Activated CD4-positive, alpha-beta T cell treated with anti-CD3 and anti-CD28 coated beads for 36 hours (primary cell): Measurements from ENCODE around the gene CALU. TPM values are rescaled to one million over a fixed set of nuclear protein-coding genes. Genes with fewer than 3 reads are reported as not detected.

ENCODE experiments used
- ATAC-seq: fragments of 200-7000 bp; cut with Tn5 transposase; one replicate; pipeline ENCODE4 v1.10.0; 2021; ENCODE audit warnings: mild to moderate bottlenecking, moderate library complexity
- CTCF ChIA-PET: fragments of 350-600 bp; sonication (Branson Sonifier 250); formaldehyde crosslinking; loops from one replicate; lab custom pipeline; 2021; ENCODE audit warnings: antibody characterized with exemption; lab: Charles Lee
- POLR2A ChIA-PET: fragments of 350-600 bp; sonication (Branson Sonifier 250); formaldehyde crosslinking; loops from one replicate; lab custom pipeline; 2021; ENCODE audit warnings: antibody characterized with exemption, inconsistent platforms; lab: Charles Lee
- DNase-seq: peaks from one replicate; pipeline ENCODE4 v3.0.0-alpha.2; 2020
- H3K27ac Mint-ChIP-seq: one replicate; pipeline ENCODE4 v1.8.0; 2021; ENCODE audit warnings: mixed read lengths
- H3K27me3 Mint-ChIP-seq: one replicate; pipeline ENCODE4 v1.8.0; 2021; ENCODE audit warnings: mixed read lengths
- H3K36me3 Mint-ChIP-seq: one replicate; pipeline ENCODE4 v1.8.0; 2021; ENCODE audit warnings: low read depth, mixed read lengths
- H3K4me1 Mint-ChIP-seq: one replicate; pipeline ENCODE4 v1.8.0; 2021; ENCODE audit warnings: mixed read lengths
- H3K4me3 Mint-ChIP-seq: one replicate; pipeline ENCODE4 v1.8.0; 2021; ENCODE audit warnings: mild to moderate bottlenecking, moderate library complexity, mixed read lengths
- H3K9me3 Mint-ChIP-seq: one replicate; pipeline ENCODE4 v1.8.0; 2021; ENCODE audit warnings: low read depth, mixed read lengths
- intact Hi-C, 2 experiments: fragments of 100-400 bp; cut with DNase I in 1 of 2; cut with micrococcal nuclease in 1 of 2; formaldehyde crosslinking; loops; one replicate each; pipeline versions ENCODE4 v1.14.2 to v1.15.1; 2022 to 2024; cut with DNase I, micrococcal nuclease
- total RNA-seq, 2 experiments: library from RNA; stranded (reverse); gene quantifications; one replicate each; pipeline ENCODE4 v1.2.3, GENCODE V29; 2021

Gene CALU
- total RNA-seq, 2 experiments from 2014 or later, result 32.9 to 33.8 TPM

DNA sequence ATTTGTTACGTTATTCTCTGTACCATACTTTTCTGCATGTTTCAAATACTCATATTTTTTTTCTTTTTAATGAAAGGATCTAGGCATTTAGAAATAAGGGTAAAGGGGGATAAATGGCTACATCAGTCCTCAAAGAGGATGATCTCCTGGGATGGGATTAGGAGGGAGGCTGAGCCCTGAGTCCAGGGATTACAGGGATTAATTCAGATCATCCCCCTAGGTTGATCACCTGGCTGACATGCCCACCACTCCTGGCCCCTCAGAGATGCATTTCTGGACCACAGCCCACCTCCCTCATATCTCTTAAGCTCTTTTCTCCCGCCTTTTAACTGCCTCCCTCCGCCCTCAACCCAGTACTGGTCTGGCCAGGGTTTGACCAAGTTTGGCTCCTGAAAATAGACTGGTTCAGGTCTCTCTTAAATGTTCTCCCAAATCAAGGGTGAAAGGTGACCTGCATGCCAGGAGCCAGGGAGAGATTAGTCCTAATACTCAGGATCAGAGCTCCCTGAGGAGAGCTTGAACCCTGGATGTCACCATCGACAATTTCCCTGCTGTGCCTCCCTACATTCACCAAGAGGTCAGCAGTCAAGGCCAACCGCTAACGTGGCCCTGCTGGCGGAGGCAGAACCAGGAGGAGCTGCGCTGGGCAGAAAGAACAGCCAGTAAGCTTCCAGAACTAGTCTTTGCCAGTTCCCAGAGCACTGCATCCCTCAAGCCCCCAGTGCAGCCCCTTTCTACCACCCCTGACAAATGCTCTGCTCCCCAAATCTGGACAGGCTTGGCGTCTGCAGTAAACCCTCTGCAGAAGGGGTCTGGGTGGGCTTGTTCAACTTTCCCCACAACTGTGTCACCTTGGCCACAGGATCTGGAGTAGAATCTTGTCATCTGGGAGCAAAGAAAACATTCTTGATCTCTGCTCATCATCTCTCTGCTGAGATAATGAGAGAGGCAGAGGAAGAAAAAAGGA lies 49.6 kb downstream of the CALU start:
- Mint-ChIP-seq H3K36me3 (no peaks in the 10 kb centered on the region), H3K27ac (no peak overlapping the region), H3K9me3 (no peaks in the 10 kb centered on the region), H3K27me3 (peaks cover 9% of the 10 kb centered on the region), H3K4me3 (no peak overlapping the region), H3K4me1 (peaks cover 5% of the 10 kb centered on the region)
- POLR2A ChIA-PET, result interaction anchor here (0.6 to 1.3 kb wide), 2 partner anchors 42 to 50 kb away, joined by 3 to 4 read pairs; partner anchors contain the start of gene CALU
- CTCF ChIA-PET, result interaction anchor here (1.0 kb wide), 1 partner anchor 16 kb away, joined by 3 read pairs; no protein-coding TSS in a partner anchor
- intact Hi-C loops, result no loop called here
- no peak for ATAC-seq
- DNase-seq, result no peak

DNA sequence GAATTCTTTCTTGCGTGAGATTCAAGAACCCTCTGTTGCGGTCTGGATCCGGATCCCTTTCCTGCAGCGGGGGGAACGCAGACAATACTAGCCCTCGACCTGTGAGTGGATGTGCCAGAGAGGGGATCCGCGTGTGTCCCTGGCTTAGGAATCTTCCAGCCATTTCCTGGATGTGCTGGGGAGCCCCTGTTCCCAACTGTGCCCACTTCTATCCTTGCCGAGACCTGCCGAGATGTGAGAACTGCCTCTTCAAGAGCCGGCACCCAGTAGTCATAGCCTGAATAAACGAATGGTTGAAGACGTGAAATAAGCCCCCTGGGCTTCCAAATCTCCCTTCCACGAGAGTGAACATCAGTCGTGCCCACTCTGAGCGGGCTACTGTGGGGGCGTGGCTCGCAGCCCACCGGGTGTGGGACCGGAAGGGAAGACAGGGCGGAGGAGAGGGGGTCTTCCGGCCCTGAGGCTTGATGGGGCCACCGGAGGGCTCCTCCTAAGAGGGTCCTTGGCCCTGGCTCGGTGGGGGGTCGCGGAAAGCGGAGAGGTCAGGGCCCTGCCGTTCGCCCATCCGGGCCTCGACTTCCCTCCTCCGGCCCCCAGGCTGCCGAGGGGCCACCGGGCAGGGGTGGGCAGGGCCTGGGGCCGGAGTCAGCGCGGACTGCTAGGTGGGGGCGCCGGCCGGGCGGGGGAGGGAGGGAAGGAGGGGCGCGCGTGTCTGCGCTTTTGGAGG lies 51.3 kb downstream of the CALU start:
- H3K9me3 Mint-ChIP-seq, result no peaks in the 10 kb centered on the region
- POLR2A ChIA-PET, result interaction anchor here (1.2 kb wide), 1 partner anchor 52 kb away, joined by 6 read pairs; the partner anchor contains the start of gene CALU
- intact Hi-C loops, result loop anchor here (1.0 to 10.0 kb wide), 7 partner anchors 40 to 381 kb away; partner anchors contain the start of genes ATP6V1F (in 2 of the 2), CALU (in 2 of the 2), FLNC (in 1 of the 2) and IMPDH1 (in 1 of the 2)
- CTCF ChIA-PET, result interaction anchor here (0.9 kb wide), 1 partner anchor 13 kb away, joined by 4 read pairs; no protein-coding TSS in a partner anchor
- peak overlapping the region; percentile 75 for H3K4me3 Mint-ChIP-seq
- H3K27ac Mint-ChIP-seq, result peak overlapping the region; percentile 56
- ATAC-seq (peak; percentile 9), DNase-seq (no peak)
- H3K4me1 Mint-ChIP-seq, result peaks cover 5% of the 10 kb centered on the region
- no peaks in the 10 kb centered on the region for H3K36me3 Mint-ChIP-seq
- peaks cover 9% of the 10 kb centered on the region for H3K27me3 Mint-ChIP-seq

DNA sequence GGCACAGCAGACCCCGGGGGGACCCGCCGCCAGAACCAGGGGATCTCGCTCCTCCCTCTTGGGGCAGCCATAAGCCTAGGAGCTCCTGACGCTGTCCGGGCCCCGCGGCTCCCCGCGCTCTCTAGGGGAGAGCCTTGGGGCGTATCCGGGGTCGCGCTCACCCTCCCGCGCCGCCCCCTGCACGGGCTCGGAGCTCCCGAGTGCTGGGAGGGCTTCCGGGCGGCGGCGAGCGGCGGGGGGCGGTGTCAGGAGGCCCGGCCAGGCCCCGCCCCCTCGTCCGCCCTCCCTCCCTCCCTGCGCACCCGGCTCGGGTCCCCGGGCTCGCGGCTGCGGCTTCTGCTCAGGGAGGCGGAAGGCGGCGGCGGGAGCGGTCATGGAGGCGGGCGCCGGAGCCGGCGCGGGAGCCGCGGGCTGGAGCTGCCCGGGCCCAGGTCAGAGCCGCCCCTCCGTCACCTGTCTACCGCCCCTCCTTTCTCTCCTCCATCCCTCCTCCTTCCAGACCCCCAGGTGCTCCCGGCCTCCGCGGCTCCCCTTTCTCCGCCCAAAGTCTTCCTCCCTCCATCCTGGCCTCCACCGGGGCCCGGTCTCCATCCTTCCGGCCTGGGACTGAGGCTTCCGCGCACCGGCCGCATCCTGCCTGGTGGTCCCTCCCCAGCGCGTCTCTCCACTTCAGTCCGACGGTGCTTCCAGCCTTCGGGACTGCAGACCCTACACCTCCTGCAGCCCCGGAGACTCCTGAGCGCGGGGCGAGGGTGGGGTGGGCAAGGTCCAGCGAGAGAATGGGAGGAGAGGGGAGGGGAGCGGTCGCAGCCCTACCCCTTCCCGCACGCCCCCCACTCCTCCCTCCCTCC lies 52.2 kb downstream of the CALU start, which contains the start of gene CCDC136:
Gene CCDC136 (plus strand): TSS at position 848 of the 851 bp plus-strand sequence. CDS start 444 bp downstream, outside the sequence.
- Mint-ChIP-seq H3K27me3 (peaks cover 9% of the 10 kb centered on the region), H3K36me3 (no peaks in the 10 kb centered on the region), H3K4me1 (peaks cover 5% of the 10 kb centered on the region), H3K9me3 (no peaks in the 10 kb centered on the region), H3K4me3 (peak within 1 kb of the TSS; percentile 75), H3K27ac (peak within 1 kb of the TSS; percentile 28)
- POLR2A ChIA-PET, result interaction anchor here (0.6 to 1.2 kb wide), 2 partner anchors 53 to 72 kb away, joined by 3 to 6 read pairs; partner anchors contain the start of gene CALU
- DNase-seq (peak; percentile 88), ATAC-seq (peak; percentile 91)
- intact Hi-C loops, result loop anchor here (1.0 to 10.0 kb wide), 7 partner anchors 39 to 382 kb away; partner anchors contain the start of genes ATP6V1F (in 2 of the 2), CALU (in 2 of the 2), FLNC (in 1 of the 2) and IMPDH1 (in 1 of the 2)
- CTCF ChIA-PET, result interaction anchor here (0.5 to 0.9 kb wide), 2 partner anchors 13 to 177 kb away, joined by 3 to 4 read pairs; no protein-coding TSS in a partner anchor

DNA sequence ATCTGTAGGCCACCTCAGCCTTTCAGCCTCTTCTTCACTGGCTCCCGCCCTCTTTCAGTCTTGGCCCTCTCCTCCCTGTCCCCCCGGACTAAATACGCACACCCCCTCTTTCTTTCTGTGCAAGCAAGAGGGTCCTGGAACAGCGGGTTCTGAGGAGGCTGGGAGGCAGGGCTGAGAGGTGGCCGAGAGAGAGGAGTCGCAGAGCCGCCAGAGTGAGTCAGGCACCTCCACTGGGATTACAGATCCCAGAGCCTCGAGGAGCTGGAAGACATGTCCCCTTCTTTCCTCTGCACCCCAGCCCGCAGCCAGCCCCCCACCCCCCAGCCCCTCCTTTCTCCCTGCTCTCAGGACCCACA lies 52.8 kb downstream of the CALU start:
- POLR2A ChIA-PET, result interaction anchor here (0.6 to 1.2 kb wide), 2 partner anchors 53 to 71 kb away, joined by 3 to 6 read pairs; partner anchors contain the start of gene CALU
- CTCF ChIA-PET, result interaction anchor here (0.5 to 1.1 kb wide), 3 partner anchors 92 to 365 kb away, joined by 3 to 5 read pairs (median 5); no protein-coding TSS in a partner anchor
- H3K4me1 Mint-ChIP-seq, result peaks cover 5% of the 10 kb centered on the region

DNA sequence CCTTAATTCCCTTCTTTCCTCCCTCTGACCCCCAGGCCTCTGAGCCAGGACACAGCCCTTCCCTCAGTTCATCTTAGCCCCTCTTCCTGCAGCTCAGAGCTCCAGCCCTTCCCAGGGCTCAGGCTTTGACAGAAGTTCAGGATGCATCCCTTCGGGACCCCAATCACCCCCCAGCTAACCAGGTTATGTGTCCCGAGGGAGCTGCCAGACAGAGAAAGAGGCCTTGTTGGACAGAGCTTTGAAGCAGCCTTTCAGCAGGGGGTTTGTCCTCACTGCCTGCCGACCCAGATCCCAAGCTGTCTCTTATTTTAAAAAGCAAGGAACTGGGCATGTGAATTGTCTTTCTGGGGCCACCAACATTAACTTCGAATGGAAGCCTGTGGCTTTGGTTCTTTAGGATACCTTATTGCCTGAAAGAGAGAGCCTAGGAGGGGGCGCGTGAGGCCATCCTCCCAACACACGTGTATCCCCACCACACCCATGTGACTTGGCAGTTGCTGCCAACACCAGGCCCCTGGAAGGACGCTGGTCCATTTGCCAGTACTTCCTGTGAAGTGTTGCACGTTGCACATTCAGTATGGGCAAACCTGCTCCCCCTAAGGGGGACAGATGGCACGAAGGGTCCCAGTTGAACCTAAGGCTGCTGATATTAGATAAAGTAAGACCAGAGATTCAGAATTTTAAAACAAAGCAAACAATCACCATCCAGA lies 53.5 kb downstream of the CALU start:
- Mint-ChIP-seq H3K36me3 (no peaks in the 10 kb centered on the region), H3K4me1 (peaks cover 5% of the 10 kb centered on the region), H3K27ac (no peak overlapping the region), H3K9me3 (no peaks in the 10 kb centered on the region), H3K27me3 (peaks cover 9% of the 10 kb centered on the region), H3K4me3 (peak overlapping the region; percentile 36)
- ATAC-seq (no peak), DNase-seq (no peak)
- intact Hi-C loops, result loop anchor here in 1 of 2 experiments (10.0 kb wide), 1 partner anchor 72 kb away; the partner anchor contains the start of gene ATP6V1F
- CTCF ChIA-PET, result interaction anchor here (0.8 to 1.1 kb wide), 2 partner anchors 91 to 366 kb away, joined by 5 read pairs; no protein-coding TSS in a partner anchor
- POLR2A ChIA-PET, result no interaction called here

More for the DNA sequence above, 52.8 kb downstream of the CALU start:
- H3K27ac Mint-ChIP-seq, result no peak overlapping the region
- H3K4me3 Mint-ChIP-seq, result peak overlapping the region; percentile 75
- H3K9me3 Mint-ChIP-seq, result no peaks in the 10 kb centered on the region
- peaks cover 9% of the 10 kb centered on the region for H3K27me3 Mint-ChIP-seq
- DNase-seq (no peak), ATAC-seq (no peak)
- intact Hi-C loops, result loop anchor here (1.0 to 10.0 kb wide), 7 partner anchors 39 to 383 kb away; partner anchors contain the start of genes ATP6V1F (in 2 of the 2), CALU (in 2 of the 2), FLNC (in 1 of the 2) and IMPDH1 (in 1 of the 2)
- H3K36me3 Mint-ChIP-seq, result no peaks in the 10 kb centered on the region

DNA sequence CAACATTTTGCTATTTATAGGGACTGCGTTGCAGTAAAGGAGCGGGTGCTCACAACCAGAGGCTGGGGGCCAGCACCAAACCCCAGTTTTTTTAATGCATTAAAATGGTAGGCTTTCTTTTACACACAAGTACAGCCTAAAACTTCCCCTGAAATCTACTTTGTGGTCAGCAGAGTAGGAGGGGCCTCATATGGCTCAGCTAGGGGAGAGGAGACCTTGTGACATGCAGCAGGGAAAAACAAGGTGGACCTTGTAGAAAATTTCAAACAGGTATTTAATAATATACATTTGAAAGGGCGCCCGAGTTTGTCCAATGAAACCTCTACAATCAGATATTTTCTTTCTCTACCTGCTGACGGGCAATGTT lies 54.0 kb downstream of the CALU start:
- H3K4me3 Mint-ChIP-seq, result no peak overlapping the region
- no peak for DNase-seq
- H3K27me3 Mint-ChIP-seq, result peaks cover 9% of the 10 kb centered on the region
- CTCF ChIA-PET, result interaction anchor here (1.0 to 1.1 kb wide), 2 partner anchors 91 to 136 kb away, joined by 3 to 5 read pairs; no protein-coding TSS in a partner anchor
- POLR2A ChIA-PET, result no interaction called here
- no peak overlapping the region for H3K27ac Mint-ChIP-seq
- H3K36me3 Mint-ChIP-seq, result no peaks in the 10 kb centered on the region
- H3K9me3 Mint-ChIP-seq, result no peaks in the 10 kb centered on the region
- H3K4me1 Mint-ChIP-seq, result peaks cover 5% of the 10 kb centered on the region
- no peak for ATAC-seq
- intact Hi-C loops, result loop anchor here in 1 of 2 experiments (10.0 kb wide), 1 partner anchor 72 kb away; the partner anchor contains the start of gene ATP6V1F

DNA sequence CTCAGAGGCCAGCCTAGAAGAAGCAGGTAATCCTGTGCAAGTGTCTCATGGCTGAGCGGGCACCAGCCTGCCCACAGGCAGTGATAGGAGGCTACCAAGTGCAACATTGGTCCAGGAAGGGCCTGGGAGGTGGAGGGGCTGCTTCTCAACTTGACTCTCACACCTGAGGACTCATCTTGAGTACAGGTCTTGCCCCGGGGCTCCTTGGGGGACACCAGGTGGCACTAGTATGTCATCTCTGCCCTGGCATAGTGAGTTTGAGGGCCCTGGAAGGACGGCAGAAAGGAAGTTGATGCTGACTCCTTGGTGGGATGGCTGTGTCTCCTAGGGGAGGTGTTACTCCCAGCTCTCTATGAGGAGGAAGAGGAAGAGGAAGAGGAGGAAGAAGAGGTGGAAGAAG lies 54.9 kb downstream of the CALU start:
- Mint-ChIP-seq H3K4me1 (peaks cover 5% of the 10 kb centered on the region), H3K9me3 (no peaks in the 10 kb centered on the region), H3K36me3 (no peaks in the 10 kb centered on the region), H3K4me3 (no peak overlapping the region), H3K27me3 (peaks cover 9% of the 10 kb centered on the region), H3K27ac (no peak overlapping the region)
- ChIA-PET CTCF (interaction anchor here (0.6 to 1.0 kb wide), 3 partner anchors 35 to 367 kb away, joined by 3 to 4 read pairs (median 3); no protein-coding TSS in a partner anchor), POLR2A (no interaction called here)
- no peak for ATAC-seq
- intact Hi-C loops, result loop anchor here in 1 of 2 experiments (1.0 to 10.0 kb wide), 2 partner anchors 71 to 89 kb away; partner anchors contain the start of gene ATP6V1F
- DNase-seq, result peak; percentile 50

DNA sequence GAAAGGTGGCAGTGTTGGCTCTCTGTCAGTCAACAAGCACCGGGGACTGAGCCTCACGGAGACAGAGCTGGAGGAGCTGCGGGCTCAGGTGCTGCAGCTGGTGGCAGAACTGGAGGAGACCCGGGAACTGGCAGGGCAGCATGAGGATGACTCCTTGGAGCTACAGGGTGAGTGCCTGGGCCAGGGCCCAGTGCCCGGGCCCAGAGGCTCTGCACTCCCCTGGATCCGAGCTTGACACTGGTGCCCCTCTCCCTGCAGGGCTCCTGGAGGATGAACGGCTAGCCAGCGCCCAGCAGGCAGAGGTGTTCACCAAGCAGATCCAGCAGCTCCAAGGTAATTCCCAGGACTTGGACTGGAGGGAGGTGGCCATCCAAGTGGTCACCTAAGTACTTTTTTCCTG lies 55.3 kb downstream of the CALU start:
- peaks cover 6% of the 10 kb centered on the region for H3K27me3 Mint-ChIP-seq
- CTCF ChIA-PET, result interaction anchor here (0.6 to 1.0 kb wide), 2 partner anchors 35 to 135 kb away, joined by 3 read pairs; no protein-coding TSS in a partner anchor
- H3K4me1 Mint-ChIP-seq, result peaks cover 5% of the 10 kb centered on the region
- intact Hi-C loops, result loop anchor here in 1 of 2 experiments (1.0 to 10.0 kb wide), 2 partner anchors 70 to 89 kb away; partner anchors contain the start of gene ATP6V1F
- H3K4me3 Mint-ChIP-seq, result no peak overlapping the region
- POLR2A ChIA-PET, result no interaction called here
- DNase-seq (no peak), ATAC-seq (no peak)
- H3K36me3 Mint-ChIP-seq, result no peaks in the 10 kb centered on the region
- no peak overlapping the region for H3K27ac Mint-ChIP-seq
- no peaks in the 10 kb centered on the region for H3K9me3 Mint-ChIP-seq

DNA sequence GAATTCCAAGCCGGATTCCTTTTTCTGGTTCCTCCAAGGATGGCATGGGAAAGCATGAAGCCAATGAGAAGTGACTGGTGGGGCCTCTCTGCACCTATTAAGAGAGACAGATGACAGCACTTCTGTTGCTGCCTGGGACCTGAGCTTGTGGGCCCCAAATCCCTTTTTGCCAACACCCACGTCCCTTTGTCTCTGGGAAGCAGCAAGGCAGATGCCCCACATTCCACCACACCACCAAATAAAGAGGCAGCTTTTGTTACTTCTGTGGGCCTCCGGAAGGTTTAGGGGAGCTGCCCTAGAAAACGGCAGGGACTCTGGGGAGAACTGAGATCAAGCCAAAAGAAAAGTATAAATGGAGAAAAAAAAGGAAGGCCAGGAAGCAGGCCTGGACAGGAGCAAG lies 56.0 kb downstream of the CALU start:
- H3K4me3 Mint-ChIP-seq, result no peak overlapping the region
- peaks cover 5% of the 10 kb centered on the region for H3K4me1 Mint-ChIP-seq
- intact Hi-C loops, result loop anchor here in 1 of 2 experiments (10.0 kb wide), 1 partner anchor 70 kb away; the partner anchor contains the start of gene ATP6V1F
- H3K27ac Mint-ChIP-seq, result no peak overlapping the region
- H3K9me3 Mint-ChIP-seq, result no peaks in the 10 kb centered on the region
- no peak for DNase-seq
- no peak for ATAC-seq
- H3K36me3 Mint-ChIP-seq, result no peaks in the 10 kb centered on the region
- ChIA-PET CTCF (interaction anchor here (1.1 kb wide), 1 partner anchor 296 kb away, joined by 4 read pairs; no protein-coding TSS in a partner anchor), POLR2A (no interaction called here)
- H3K27me3 Mint-ChIP-seq, result peaks cover 3% of the 10 kb centered on the region
